ENCODE results near the gene RNF26. TPM values are rescaled to one million over a fixed set of nuclear protein-coding genes. Genes with fewer than 3 reads are reported as not detected.
"Not testable (repeated sequence)": the region's sequence is repeated elsewhere in the genome, so short reads cannot be mapped to it uniquely, and the experiment has no call there.

Gene RNF26
- polyA plus RNA-seq, 1 of the 3 experiments (the other 2 are of a cell fraction): 31.9 TPM

DNA sequence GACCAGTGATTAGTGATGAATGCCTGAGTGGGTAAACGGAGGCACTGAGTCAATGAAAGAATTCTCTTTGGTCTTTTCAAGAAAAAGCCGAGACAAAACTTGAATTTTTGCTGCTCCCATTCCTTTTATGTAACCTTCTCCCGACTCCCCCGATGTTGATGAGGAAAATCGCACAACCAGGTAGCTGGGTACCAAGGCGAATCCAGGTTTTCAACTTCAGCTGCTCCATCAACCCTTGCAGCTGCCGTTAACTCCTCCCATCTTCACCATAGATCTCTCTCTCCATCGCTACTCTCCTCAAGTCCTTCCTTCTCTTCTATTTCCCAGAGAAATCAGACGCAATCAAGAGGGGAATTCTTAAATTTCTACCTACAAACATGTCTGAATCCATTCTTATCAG lies 47.8 kb downstream of the RNF26 start:
- Histone ChIP-seq H3K4me3 (ENCODE audit: low read depth in 2 of 2, low read length in 1 of 2) (peak overlapping the region; percentile 57 to 62), H3K4me2 (peak overlapping the region; percentile 94), H3K36me3 (replicated peaks in 1 of 2; ENCODE audit: control insufficient read depth in 1 of 2, insufficient read depth in 2 of 2, low read length in 1 of 2) (no peaks in the 10 kb centered on the region), H3F3A (replicated peaks; ENCODE audit: insufficient read depth) (no peaks in the 10 kb centered on the region), H4K20me1 (ENCODE audit: insufficient read depth) (no peaks in the 10 kb centered on the region), H2AFZ (ENCODE audit: low read depth) (peak overlapping the region; percentile 73; the same call in 1 of the 2 replicates), H3K9me2 (no peaks in the 10 kb centered on the region), H3K4me1 (ENCODE audit: control insufficient read depth in 1 of 2, insufficient read depth in 2 of 2, low read depth in 1 of 2, low read length in 1 of 2) (peaks cover 4 to 35% of the 10 kb centered on the region in 2 experiments; a peak in 3 of 4 replicates), H3K79me2 (ENCODE audit: insufficient read depth) (no peaks in the 10 kb centered on the region), H3K9me3 (no peaks in the 10 kb centered on the region), H3K27me3 (ENCODE audit: insufficient read depth) (no peaks in the 10 kb centered on the region), H3K9ac (peak overlapping the region; percentile 37; the same call in 1 of the 2 replicates), H3K27ac (ENCODE audit: low read depth in 2 of 2, low read length in 1 of 2) (no peak overlapping the region)
- no peak for TF ChIP-seq PBX3 (IDR thresholded peaks at IDR 0.05)
- no peak for TF ChIP-seq JUND (IDR thresholded peaks at IDR 0.05)
- no peak for TF ChIP-seq GATA2 (CRISPR knock-in tag; IDR thresholded peaks at IDR 0.05)
- DNase-seq: peak; percentile 2
- ChIA-PET POLR2A (no interaction called here), CTCF (interaction anchor here (0.7 to 22.5 kb wide), 21 partner anchors 9 to 726 kb away, joined by 3 to 390 read pairs (median 10); partner anchors contain the start of genes C1QTNF5 and CBL)
- 14% methylated on average over 9 of the region's 9 CpGs for WGBS (ENCODE audit: low lambda C conversion rate)

- peak overlapping the region; percentile 73; the same call in 1 of the 2 replicates for H2AFZ ChIP-seq (ENCODE audit: low read depth)
- H3K4me3 ChIP-seq (ENCODE audit: low read depth in 2 of 2, low read length in 1 of 2): not testable (repeated sequence)
Measured at GRCh38 chr11:119382513-119382912, 48.2 kb downstream of the RNF26 start.

GRCh38 chr11:119384332-119384731 lies 50.0 kb downstream of the RNF26 start:
- Histone ChIP-seq H3K9ac (no peak overlapping the region), H2AFZ (ENCODE audit: low read depth) (no peak overlapping the region), H3K79me2 (ENCODE audit: insufficient read depth) (no peaks in the 10 kb centered on the region), H3K4me2 (no peak overlapping the region), H3K27ac (ENCODE audit: low read depth in 2 of 2, low read length in 1 of 2) (no peak overlapping the region), H3K9me2 (no peaks in the 10 kb centered on the region), H3K27me3 (ENCODE audit: insufficient read depth) (no peaks in the 10 kb centered on the region), H4K20me1 (ENCODE audit: insufficient read depth) (no peaks in the 10 kb centered on the region), H3K9me3 (no peaks in the 10 kb centered on the region), H3K4me3 (ENCODE audit: low read depth in 2 of 2, low read length in 1 of 2) (no peak overlapping the region), H3F3A (replicated peaks; ENCODE audit: insufficient read depth) (no peaks in the 10 kb centered on the region), H3K4me1 (ENCODE audit: control insufficient read depth in 1 of 2, insufficient read depth in 2 of 2, low read depth in 1 of 2, low read length in 1 of 2) (peaks cover 0 to 18% of the 10 kb centered on the region in 2 experiments; a peak in 2 of 4 replicates), H3K36me3 (replicated peaks in 1 of 2; ENCODE audit: control insufficient read depth in 1 of 2, insufficient read depth in 2 of 2, low read length in 1 of 2) (no peaks in the 10 kb centered on the region)
- TF ChIP-seq YY1 (IDR thresholded peaks at IDR 0.05; ENCODE audit: low read depth): no peak
- TF ChIP-seq, protein P1, sequence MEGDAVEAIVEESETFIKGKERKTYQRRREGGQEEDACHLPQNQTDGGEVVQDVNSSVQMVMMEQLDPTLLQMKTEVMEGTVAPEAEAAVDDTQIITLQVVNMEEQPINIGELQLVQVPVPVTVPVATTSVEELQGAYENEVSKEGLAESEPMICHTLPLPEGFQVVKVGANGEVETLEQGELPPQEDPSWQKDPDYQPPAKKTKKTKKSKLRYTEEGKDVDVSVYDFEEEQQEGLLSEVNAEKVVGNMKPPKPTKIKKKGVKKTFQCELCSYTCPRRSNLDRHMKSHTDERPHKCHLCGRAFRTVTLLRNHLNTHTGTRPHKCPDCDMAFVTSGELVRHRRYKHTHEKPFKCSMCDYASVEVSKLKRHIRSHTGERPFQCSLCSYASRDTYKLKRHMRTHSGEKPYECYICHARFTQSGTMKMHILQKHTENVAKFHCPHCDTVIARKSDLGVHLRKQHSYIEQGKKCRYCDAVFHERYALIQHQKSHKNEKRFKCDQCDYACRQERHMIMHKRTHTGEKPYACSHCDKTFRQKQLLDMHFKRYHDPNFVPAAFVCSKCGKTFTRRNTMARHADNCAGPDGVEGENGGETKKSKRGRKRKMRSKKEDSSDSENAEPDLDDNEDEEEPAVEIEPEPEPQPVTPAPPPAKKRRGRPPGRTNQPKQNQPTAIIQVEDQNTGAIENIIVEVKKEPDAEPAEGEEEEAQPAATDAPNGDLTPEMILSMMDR (IDR thresholded peaks at IDR 0.05): 0 out of 2 replicates have a peak, but pooled peaks have one; percentile 8
- no peak for TF ChIP-seq PBX3 (IDR thresholded peaks at IDR 0.05)
- TF ChIP-seq NRF1 (IDR thresholded peaks at IDR 0.05; ENCODE audit: low read depth, low read length): no peak
- 92% methylated on average over 2 of the region's 2 CpGs for WGBS (ENCODE audit: low lambda C conversion rate)
- ChIA-PET POLR2A (no interaction called here), CTCF (interaction anchor here (0.7 to 22.5 kb wide), 8 partner anchors 11 to 93 kb away, joined by 3 to 390 read pairs (median 22); partner anchors contain the start of gene THY1)
- no peak for DNase-seq

More at GRCh38 chr11:119382513-119382912, 48.2 kb downstream of the RNF26 start:
- H3K9ac ChIP-seq; H4K20me1 ChIP-seq (ENCODE audit: insufficient read depth); H3K27me3 ChIP-seq (ENCODE audit: insufficient read depth); POLR2A ChIA-PET; H3K9me3 ChIP-seq; H3F3A ChIP-seq (replicated peaks; ENCODE audit: insufficient read depth); H3K27ac ChIP-seq (ENCODE audit: low read depth in 2 of 2, low read length in 1 of 2); DNase-seq; H3K79me2 ChIP-seq (ENCODE audit: insufficient read depth); H3K36me3 ChIP-seq (replicated peaks in 1 of 2; ENCODE audit: control insufficient read depth in 1 of 2, insufficient read depth in 2 of 2, low read length in 1 of 2); H3K9me2 ChIP-seq: not testable (repeated sequence)
- Histone ChIP-seq H3K4me2 (peak overlapping the region; percentile 94; the same call in 1 of the 2 replicates), H3K4me1 (ENCODE audit: control insufficient read depth in 1 of 2, insufficient read depth in 2 of 2, low read depth in 1 of 2, low read length in 1 of 2) (peaks cover 2 to 31% of the 10 kb centered on the region in 2 experiments; a peak in 2 of 4 replicates)
- CTCF ChIA-PET: interaction anchor here (0.7 to 22.5 kb wide), 11 partner anchors 10 to 726 kb away, joined by 3 to 390 read pairs (median 15); partner anchors contain the start of genes C1QTNF5 and CBL
- WGBS (ENCODE audit: low lambda C conversion rate): 63% methylated on average over 14 of the region's 14 CpGs

Small RNAs within 50 kb of the gene (small RNA-seq; reads per million reads assigned to genes)
- gene RF01225 (0 to 0.26 (median 0) reads per million in 7 experiments), gene RNU6-262P (0 to 0.10 (median 0) reads per million in 7 experiments)

Other genes starting within 250 kb of the RNF26 start
- gene HMBS, start 249.6 kb upstream of the RNF26 start, polyA plus RNA-seq (2012; rRNA removed): 69.4 and 77.4 TPM in 2 replicates
- 99.5 and 128 TPM in 2 replicates for gene DPAGT1, start 232.7 kb upstream of the RNF26 start, polyA plus RNA-seq (2012; rRNA removed)
- gene C2CD2L, start 227.2 kb upstream of the RNF26 start, polyA plus RNA-seq (2012; rRNA removed): 7.6 and 8.6 TPM in 2 replicates
- gene HINFP, start 212.9 kb upstream of the RNF26 start, polyA plus RNA-seq (2012; rRNA removed): 21.8 and 36.1 TPM in 2 replicates
- gene ABCG4, start 185.5 kb upstream of the RNF26 start, polyA plus RNA-seq (2012; rRNA removed): 0.50 and 0.72 TPM in 2 replicates
- 13.7 and 13.8 TPM in 2 replicates for gene NLRX1, start 165.8 kb upstream of the RNF26 start, polyA plus RNA-seq (2012; rRNA removed)
- not detected in 2 replicates for gene NHERF4, start 149.1 kb upstream of the RNF26 start, polyA plus RNA-seq (2012; rRNA removed)
- 9.5 and 10.4 TPM in 2 replicates for gene CBL, start 128.2 kb upstream of the RNF26 start, polyA plus RNA-seq (2012; rRNA removed)
- 22.8 and 28.4 TPM in 2 replicates for gene MCAM, start 17.4 kb upstream of the RNF26 start, polyA plus RNA-seq (2012; rRNA removed)
- gene C1QTNF5, start 6.4 kb downstream of the RNF26 start, polyA plus RNA-seq (2012; rRNA removed): 0.71 and 0.76 TPM in 2 replicates
- gene MFRP, start 12.2 kb downstream of the RNF26 start, polyA plus RNA-seq (2012; rRNA removed): not detected in 2 replicates
- 0.81 and 0.97 TPM in 2 replicates for gene USP2, start 47.2 kb downstream of the RNF26 start, polyA plus RNA-seq (2012; rRNA removed)
- gene THY1, start 88.6 kb downstream of the RNF26 start, polyA plus RNA-seq (2012; rRNA removed): 1,091 and 1,905 TPM in 2 replicates